Stimulated activated CD8-positive, alpha-beta memory T cell treated with anti-CD3 and anti-CD28 coated beads, Interleukin-2, amount 100 ng/mL, for 1 hour (primary cell): Measurements from ENCODE around the gene TEAD2.
A peak's percentile ranks its signal among the peaks of the same experiment; 100 is the strongest.
"Not testable (repeated sequence)": the region's sequence is repeated elsewhere in the genome, so short reads cannot be mapped to it uniquely, and the experiment has no call there.

ENCODE experiments used
- DNase-seq, 2 donors: peaks; one replicate each; pipeline ENCODE4 v3.0.0-alpha.2; 2020; ENCODE audit warnings: low read depth in 2 of 2

The TEAD2 gene

GRCh38 chr19:49387936-49388372, 25.7 kb upstream of the TEAD2 start, which contains the start of gene KASH5:
KASH5 (plus strand) TSS chr19:49388249; CDS start chr19:49390884, 2,635 bp downstream.
- DNase-seq: peak; percentile 59 to 85

- no peak for DNase-seq
Measured at GRCh38 chr19:49383599-49383998, 21.4 kb upstream of the TEAD2 start.

- no peak for DNase-seq
Measured at GRCh38 chr19:49382639-49383038, 20.4 kb upstream of the TEAD2 start.

GRCh38 chr19:49380391-49380790, 18.2 kb upstream of the TEAD2 start:
- no peak for DNase-seq

- DNase-seq: no peak
Measured at GRCh38 chr19:49378512-49378911, 16.3 kb upstream of the TEAD2 start.

GRCh38 chr19:49374665-49375434, 12.6 kb upstream of the TEAD2 start:
- DNase-seq: no peak

- not testable (repeated sequence) for DNase-seq
Measured at GRCh38 chr19:49373174-49373573, 11.0 kb upstream of the TEAD2 start.

- DNase-seq: no peak
Measured at GRCh38 chr19:49371184-49371583, 9.0 kb upstream of the TEAD2 start.

GRCh38 chr19:49368711-49369358, 6.6 kb upstream of the TEAD2 start:
- no peak for DNase-seq

- no peak for DNase-seq
Measured at GRCh38 chr19:49366110-49366509, 3.9 kb upstream of the TEAD2 start.

GRCh38 chr19:49364083-49364737, 2.0 kb upstream of the TEAD2 start:
- DNase-seq: no peak

GRCh38 chr19:49363268-49364082, 1.3 kb upstream of the TEAD2 start, which contains the start of gene DKKL1:
DKKL1 (plus strand) TSS chr19:49363877; CDS start chr19:49363999, 122 bp downstream.
- DNase-seq: peak; percentile 14 to 33

GRCh38 chr19:49362929-49363267, 682 bp upstream of the TEAD2 start:
- no peak for DNase-seq

- DNase-seq: no peak
Measured at GRCh38 chr19:49361438-49362047, 673 bp downstream of the TEAD2 start.

- no peak for DNase-seq
Measured at GRCh38 chr19:49359851-49360820, 2.1 kb downstream of the TEAD2 start.

- no peak for DNase-seq
Measured at GRCh38 chr19:49357186-49357585, 5.0 kb downstream of the TEAD2 start.

GRCh38 chr19:49356382-49356781, 5.8 kb downstream of the TEAD2 start:
- no peak for DNase-seq

GRCh38 chr19:49355909-49356353, 6.3 kb downstream of the TEAD2 start:
- no peak for DNase-seq

- no peak for DNase-seq
Measured at GRCh38 chr19:49349567-49349966, 12.6 kb downstream of the TEAD2 start.
